Omental fat pad (tissue), 4 donors: ENCODE results near the gene CACNB1. TPM values are rescaled to one million over a fixed set of nuclear protein-coding genes. Genes with fewer than 3 reads are reported as not detected.

Experiments used
- ATAC-seq: fragments of 150-250 bp; one replicate; pipeline ENCODE4 v1.9.1; 2016; ENCODE audit warnings: mild to moderate bottlenecking, moderate library complexity; ENCODE audit not compliant: low FRiP score
- DNase-seq: peaks from one replicate; pipeline ENCODE4 v3.0.0-alpha.2; 2019; ENCODE audit warnings: low spot score
- CTCF ChIP-seq, 3 donors: fragments of 450-650 bp; IDR thresholded peaks; one replicate each; pipeline ENCODE4 v1.5.1; 2016 to 2017; ENCODE audit warnings: antibody characterized with exemption in 3 of 3, mild to moderate bottlenecking in 3 of 3, moderate library complexity in 2 of 3
- total RNA-seq, 4 donors: library from RNA; depleted of rRNA; stranded (reverse); fragments of >200 nt; gene quantifications; one replicate each; pipeline ENCODE4 v1.1.0, GENCODE V29; 2016

Gene CACNB1
- total RNA-seq, 4 donors from 2014 or later: 3.2 to 3.7 (median 3.5) TPM

GRCh38 chr17:39239640-39240314 is 42.3 kb upstream of the CACNB1 start:
- no peak for TF ChIP-seq CTCF (IDR thresholded peaks at IDR 0.05)
- ATAC-seq (peak; percentile 50), DNase-seq (no peak)

- ATAC-seq (peak; percentile 47), DNase-seq (no peak)
- TF ChIP-seq CTCF (IDR thresholded peaks at IDR 0.05): no peak
These were observed 41.0 kb upstream of the CACNB1 start for GRCh38 chr17:39238311-39238972.

- ATAC-seq: no peak
- no peak for DNase-seq
- TF ChIP-seq CTCF (IDR thresholded peaks at IDR 0.05): no peak
These were observed 40.1 kb upstream of the CACNB1 start for GRCh38 chr17:39237586-39237985.

- DNase-seq: no peak
- ATAC-seq: no peak
- TF ChIP-seq CTCF (IDR thresholded peaks at IDR 0.05): no peak
These were observed 39.5 kb upstream of the CACNB1 start for GRCh38 chr17:39236981-39237441.

GRCh38 chr17:39236450-39236927 is 39.0 kb upstream of the CACNB1 start:
- ATAC-seq (no peak), DNase-seq (no peak)
- no peak for TF ChIP-seq CTCF (IDR thresholded peaks at IDR 0.05)

- DNase-seq: no peak
- ATAC-seq: no peak
- no peak for TF ChIP-seq CTCF (IDR thresholded peaks at IDR 0.05)
These were observed 38.3 kb upstream of the CACNB1 start for GRCh38 chr17:39235555-39236449.
